GM18868 (cell line): ENCODE data around the gene WDR31.
"Not testable (repeated sequence)": the region's sequence is repeated elsewhere in the genome, so short reads cannot be mapped to it uniquely, and the experiment has no call there.

Source experiments
- ATAC-seq: cut with Tn5 transposase; IDR thresholded peaks from one replicate; pipeline ENCODE4 v1.9.1; 2021; ENCODE audit warnings: mild to moderate bottlenecking, moderate library complexity; ENCODE audit not compliant: unreplicated experiment

WDR31 gene

DNA sequence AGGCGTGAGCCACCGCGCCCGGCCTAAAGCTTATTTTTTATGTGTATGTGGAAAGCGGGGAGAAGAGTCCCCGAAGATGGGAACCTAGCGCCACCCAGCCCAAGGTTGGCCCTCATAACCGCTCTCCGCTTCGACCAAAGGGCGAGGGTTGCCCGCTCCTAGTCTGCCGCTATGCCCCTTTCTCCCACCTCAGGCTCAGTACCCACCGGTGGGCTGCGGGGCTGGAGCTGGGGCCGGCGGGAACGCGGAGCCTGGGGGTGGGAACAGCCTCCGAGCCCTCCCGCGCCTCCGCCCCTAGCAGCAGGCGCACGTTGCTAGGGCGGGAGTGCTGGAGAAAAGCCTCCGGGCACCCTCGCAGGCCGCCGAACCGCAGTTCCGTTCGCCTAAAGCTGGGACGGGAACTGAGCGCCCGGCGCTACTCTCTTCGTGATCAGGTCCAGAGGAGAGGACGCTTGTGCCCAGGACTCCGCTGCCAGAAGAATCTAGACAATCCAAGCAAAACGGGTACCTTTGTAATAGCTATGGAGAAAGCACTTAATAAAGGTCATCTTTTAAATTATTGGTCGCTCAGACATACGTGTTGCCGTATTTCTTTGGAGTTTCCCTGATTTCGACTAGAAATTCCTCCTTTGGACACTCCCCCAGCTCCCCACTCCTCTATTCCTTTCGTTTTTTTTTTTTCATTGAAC is at the start of gene WDR31:
Gene WDR31, minus strand, starts transcription at position 265 of the 689 bp plus-strand sequence. CDS start 8,253 bp downstream, outside the sequence.
- ATAC-seq: peak; percentile 99

DNA sequence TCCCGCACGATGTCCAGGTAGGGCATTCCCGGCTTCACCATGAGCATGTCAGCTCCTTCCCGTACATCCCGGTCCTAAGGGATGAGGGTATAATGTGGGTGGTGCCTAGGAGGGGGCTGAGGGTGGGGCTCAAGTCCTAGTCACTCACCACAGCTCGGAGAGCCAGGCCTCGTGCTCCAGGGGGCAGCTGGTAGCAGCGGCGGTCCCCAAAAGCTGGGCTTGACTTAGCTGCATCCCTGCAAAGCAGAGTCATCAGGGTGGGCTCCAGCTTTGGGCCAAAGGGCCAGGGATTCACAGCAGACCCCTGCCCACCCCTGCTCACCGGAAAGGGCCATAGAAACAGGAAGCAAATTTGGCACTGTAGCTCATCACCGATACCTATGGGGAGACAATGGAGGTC is 49.4 kb upstream of the WDR31 start:
- no peak for ATAC-seq

DNA sequence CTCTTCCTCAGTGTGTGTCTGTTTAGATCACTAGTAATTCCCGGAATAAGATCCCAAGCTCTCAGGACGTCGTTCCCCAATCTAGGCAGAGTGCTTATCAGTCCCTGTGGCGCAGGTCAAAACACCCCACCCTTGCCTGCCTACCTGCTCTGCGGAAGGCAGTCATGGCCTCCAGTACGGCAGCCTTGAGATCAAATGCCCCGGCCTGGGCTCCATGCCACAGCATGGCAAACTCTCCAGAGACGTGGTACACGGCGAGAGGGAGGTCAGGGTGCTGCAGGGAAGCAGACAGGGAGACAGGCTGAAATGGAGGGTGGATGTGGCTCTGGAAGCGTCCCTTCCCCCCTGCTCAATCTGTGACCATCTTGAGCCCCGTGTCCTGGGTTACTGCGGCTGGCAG is 48.8 kb upstream of the WDR31 start:
- ATAC-seq: no peak

DNA sequence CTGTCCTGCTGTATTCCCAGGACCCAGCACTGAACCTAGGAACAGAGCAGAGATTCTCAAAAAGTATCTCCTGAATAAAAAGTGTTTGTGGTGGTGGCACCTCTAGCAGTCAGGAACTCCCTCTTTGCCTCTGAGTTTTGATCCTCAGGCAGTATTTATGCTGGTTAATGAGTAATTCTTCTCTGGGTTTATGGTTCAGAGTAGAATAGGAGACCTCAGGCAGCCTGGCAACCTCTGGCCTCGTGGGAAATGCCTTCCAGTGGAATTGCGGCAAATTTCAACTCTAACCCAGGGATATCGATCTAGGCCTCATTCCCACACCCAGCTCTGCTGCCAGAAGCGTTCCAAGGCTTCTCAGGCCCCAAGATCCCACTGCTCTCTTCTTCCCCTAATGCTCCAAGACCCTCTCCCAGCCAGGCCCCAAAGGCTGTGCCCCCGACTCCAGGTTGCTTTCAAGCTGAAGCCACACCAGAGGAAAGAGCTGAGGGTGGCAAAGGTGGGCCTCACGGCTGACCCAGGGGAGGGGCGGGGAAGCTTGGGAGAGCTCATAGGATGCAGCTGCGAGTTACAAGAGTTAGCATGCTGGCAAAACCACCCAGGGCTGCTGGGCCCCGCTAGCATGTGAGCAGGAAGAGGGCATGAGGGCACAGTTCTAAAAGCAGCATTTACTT is 47.6 kb upstream of the WDR31 start:
- no peak for ATAC-seq

DNA sequence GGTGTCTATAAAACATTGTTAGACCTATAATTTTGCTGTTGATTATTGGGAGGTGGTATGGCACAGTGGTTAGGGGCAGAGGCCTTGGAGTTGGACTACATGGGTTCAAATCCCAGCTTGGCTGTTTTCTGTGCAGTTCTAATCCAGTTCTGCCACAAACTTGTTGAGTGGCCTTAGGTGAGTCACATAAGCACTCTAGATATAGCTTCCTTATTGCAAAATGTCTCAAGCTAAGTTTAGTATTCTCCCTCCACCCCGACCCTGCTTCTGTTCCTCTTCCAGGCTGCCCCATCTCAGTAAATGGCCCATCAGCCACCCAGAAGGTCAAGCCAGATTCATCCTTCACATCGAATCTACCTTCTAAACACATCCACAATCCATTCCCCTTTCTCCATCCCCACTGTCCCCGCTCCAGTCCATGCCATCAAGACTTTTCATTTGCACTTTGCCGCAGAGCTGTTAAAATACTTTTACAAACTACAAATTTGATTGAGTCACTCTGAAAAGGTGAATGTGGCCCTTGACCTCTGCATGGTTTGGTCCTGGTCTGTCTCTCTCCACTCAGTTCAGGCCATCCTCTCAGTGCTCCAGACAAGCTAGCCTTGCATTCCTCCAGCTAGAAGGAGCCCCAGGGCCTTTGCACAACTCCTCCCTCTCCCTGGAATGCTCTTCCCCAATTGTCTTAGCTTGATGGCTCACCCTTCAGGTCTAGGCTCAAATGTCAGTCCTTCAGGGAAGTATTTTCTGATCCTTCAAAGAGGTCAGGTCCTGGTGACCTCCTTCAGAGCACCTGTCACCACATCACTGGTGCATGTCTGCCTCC is 46.7 kb upstream of the WDR31 start:
- ATAC-seq: no peak

DNA sequence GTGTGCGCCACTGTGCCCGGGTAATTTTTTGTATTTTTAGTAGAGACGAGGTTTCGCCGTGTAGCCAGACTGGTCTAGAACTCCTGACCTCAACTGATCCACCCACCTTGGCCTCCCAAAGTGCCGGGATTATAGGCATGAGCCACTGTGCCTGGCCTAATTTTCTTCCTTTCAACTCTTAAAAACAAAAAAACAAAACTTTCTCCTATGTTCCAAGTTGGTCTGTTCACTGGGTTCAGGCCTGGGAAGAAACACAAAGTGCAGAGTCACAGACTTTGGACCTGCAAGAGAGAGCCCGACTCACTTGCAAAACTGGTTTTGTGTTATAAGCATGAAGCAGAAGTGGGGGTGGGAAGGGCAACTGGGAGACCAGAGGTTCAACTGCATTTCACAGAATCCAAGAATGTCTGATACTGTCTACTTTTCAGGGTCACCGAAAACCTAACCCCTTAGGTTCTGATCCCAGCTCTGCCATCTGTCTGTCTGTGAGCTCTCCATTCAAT is 41.9 kb upstream of the WDR31 start:
- no peak for ATAC-seq

DNA sequence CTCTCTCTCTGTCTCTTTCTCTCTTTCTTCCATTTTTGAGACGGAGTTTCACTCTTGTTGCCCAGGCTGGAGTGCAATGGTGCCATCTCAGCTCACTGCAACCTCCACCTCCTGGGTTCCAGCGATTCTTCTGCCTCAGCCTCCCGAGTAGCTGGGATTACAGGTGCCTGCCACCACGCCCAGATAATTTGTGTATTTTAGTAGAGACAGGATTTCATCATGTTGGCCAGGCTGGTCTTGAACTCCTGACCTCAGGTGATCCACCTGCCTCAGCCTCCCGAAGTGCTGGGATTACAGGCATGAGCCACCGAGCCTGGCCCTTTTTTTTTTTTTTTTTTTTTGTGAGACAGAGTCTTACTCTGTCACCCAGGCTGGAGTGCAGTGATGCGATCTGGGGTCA is 41.4 kb upstream of the WDR31 start:
- not testable (repeated sequence) for ATAC-seq

DNA sequence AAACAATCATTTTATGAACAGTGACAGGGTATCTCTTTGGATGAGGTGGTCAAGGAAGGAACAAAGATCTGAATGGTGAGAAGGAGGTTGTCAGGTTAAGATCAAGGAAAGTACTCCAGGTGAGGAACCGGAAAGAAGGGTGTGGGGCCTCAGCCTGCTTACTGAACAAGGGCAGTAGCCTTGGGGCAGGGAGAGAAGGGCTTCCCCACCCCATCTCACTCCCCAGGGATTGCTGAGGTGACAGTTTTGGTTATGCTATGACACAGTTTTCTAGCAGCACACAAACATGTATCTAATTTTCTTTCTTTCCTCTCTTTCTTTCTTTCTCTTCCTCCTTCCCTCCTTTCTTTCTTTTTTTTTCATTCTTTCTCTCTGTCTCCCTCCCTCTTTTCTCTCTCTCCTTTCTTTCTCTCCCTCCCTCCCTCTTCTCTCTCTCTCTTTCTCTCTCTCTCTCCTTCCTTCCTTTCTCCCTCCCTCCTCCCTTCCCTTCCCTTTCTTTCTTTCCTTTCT is 40.8 kb upstream of the WDR31 start:
- peak; percentile 80 for ATAC-seq

DNA sequence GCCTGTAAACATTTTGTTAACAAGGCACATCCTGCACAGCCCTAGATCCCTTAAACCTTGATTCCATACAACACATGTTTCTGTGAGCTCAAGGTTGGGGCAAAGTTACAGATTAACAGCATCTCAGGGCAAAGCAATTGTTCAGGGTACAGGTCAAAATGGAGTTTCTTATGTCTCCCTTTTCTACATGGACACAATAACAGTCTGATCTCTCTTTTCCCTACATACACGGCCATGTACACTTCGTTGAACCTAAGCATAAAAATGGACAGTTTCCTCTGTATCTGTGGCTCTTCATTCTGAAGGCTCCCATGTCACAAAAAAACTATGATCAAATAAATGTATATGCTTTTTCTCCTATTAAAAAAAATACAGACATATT is 39.7 kb upstream of the WDR31 start:
- not testable (repeated sequence) for ATAC-seq

DNA sequence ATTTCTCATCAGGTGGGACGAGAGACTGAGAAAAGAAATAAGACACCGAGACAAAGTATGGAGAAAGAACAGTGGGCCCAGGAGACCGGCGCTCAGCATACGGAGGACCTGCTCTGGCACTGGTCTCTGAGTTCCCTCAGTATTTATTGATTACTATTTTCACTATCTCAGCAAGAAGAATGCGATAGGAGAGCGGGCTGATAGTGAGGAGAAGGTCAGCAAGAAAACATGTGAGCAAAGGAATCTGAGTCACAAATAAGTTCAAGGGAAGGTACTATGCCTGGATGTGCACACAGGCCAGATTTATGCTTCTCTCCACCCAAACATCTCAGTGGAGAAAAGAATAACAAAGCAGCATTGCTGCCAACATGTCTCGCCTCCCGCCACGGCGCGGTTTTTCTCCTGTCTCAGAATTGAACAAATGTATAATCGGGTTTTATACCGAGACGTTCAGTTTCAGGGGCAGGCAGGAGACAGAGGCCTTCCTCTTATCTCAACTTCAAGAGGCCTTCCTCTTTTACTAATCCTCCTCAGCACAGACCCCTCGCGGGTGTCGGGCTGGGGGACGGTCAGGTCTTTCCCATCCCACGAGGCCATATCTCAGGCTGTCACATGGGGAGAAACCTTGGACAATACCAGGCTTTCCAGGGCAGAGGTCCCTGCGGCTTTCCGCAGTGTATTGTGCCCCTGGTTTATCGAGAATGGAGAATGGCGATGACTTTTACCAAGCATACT is 39.2 kb upstream of the WDR31 start:
- not testable (repeated sequence) for ATAC-seq

DNA sequence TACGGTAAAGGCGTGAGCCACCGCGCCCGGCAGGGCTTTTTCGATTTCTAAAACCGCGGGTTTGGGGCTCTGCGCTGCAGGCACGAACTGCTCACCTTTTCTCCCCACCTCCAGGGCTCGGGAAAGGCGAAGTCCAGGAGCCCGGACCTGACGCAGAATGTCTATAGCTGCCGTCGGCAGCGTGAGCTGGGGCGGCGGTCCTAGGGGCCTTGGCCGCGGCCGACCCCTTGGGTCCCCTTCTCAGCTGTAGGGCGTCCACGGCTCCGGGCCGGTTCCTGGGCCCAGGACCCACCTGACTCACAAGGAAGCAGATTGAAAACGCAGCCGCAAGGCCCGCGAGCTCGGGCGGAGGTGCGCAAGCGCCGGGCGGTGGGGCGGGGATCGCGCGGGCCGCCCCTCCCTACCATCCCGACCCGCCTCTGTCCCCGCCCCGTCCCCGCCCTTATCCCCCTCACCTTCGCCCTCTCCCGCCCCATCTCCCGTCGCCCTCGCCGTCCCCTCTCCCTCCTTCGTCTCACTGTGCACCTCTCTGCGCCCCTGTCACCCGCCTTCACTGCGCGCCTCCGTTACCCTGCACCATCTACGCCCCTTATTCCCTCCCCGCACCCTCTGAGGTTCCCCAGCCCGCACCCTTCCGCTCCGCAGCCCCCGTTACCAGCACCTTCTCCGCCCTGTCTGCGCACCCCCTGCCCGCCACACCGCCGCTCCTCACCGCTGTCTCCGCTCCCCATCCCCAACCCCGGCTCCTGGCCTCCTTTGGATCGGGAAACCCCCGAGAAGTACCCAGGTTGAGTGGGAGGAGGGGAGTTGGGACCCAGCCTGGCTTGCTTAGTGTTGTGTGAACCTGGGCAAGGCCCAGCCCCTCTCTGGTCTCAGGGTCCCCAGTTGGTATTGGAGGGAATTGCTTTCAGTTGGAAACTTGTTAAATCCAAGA is 36.8 kb upstream of the WDR31 start, which contains the start of gene HDHD3:
Gene HDHD3, minus strand, starts transcription at position 353 of the 934 bp plus-strand sequence. CDS start 2,632 bp downstream, outside the sequence.
- peak; percentile 68 for ATAC-seq

DNA sequence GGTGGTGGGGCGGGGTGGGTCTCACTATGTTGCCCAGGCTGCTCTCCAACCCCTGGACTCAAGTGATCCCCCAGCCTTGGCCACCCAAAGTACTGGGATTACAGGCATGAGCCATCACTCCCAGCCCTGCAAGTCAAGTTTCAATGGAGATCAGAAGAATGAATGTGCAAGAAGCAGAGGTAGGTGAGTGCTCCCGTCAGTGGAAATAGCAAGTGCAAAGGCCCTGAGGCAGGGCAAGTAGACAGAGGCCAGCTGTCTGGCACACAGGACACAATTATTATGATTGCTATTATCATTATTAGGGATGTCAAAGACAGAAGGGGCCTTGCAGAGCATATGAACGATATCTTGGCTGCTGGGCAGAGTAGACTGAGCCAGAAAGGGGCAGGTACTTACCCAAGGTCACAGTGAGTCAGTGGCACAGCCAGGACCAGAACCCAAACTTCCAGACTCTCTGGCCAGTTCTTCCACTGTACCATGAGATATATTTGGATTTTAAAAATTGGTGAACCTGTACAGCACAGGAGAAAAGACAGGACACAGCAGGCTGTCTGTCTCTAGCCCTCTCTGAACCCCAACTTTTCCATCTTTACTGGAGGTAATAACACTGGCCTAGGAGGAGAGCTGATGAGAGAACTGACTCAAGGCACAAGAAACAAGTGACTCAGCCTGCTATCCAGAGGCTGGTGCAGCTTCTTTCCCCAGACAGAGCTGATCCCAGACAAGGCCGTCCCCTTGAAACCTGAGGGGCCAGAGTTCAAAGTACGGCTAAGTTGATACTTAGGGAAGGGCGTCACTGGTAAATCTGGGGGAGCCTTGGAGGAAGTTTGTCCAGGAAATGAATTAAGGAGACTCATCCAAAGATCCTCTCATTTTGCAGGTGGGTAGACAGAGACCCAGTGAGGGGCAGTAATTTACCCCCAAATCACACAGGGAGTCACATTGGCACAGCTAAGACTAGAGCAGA is 35.3 kb upstream of the WDR31 start:
- ATAC-seq: no peak

DNA sequence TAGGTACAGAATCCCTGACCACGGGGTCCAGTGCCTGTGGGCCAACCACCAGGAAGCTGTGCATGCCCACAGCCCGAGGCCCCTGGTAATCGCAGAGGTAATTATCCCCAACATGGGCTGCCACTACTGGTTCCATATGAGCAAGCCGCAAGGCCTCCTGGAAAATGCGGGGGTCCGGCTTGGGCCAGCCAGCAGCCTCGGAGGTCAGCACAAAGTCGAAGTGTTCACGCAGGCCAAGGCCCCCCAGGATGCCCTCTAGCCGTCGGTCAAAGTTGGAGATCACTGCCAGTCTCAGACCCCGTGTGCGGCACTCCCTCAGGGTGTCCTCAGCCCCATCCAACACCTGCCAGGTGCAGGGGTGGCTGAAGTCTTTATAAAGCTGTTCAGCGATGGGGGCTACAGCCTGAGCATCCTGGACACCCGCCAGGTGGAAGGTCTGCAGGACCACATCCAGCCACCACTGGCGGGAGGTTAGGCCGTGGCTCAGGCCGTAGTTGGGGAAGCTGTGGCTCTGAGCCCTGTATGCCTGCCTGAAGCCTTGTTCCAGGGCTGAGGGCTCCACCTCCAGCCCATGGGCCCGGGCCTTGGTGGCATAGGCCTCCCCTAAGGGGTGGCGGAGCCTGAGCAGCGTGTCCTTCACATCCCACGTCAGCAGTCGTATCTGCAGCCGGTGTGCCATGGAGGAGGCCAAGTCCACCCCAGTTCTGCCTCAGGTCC is 33.8 kb upstream of the WDR31 start:
- no peak for ATAC-seq

DNA sequence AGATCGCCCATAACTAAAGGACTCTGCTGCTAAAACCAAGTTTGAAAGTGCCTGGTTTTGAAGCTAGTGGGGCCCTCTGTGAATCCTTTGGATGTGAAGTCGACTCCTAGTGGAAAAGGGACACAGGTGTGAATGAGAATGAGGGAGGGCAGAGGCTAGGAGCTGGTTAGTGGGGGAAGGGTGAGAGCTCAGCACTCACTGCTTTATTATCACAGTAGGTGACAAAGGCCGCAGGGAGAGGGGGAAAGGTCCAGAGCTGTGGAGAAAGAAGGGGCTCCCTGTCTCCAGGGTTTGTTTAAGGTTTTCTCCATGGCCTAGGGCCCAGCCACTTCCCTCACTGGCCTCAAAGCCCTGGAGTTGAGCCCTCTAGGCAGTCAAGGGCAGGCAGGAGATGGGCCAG is 33.2 kb upstream of the WDR31 start:
- ATAC-seq: no peak

DNA sequence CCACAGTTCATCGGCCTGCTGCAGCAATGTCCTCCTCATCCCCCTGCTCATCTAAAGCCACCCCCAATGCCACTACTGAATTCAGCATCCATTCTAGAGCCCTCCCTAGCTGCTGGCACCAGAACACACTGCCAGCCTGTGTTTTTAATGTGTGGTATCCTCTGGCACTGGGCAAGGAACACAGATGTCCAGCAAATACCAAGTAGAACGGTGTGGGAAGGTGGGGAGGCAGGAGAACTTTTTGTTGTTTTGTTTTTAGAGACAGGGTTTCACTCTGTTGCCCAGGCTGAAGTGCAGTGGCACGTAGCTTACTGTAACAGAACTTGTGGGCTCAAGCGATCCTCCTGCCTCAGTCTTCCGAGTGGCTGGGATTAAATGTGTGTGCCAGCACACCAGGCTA is 32.0 kb upstream of the WDR31 start:
- ATAC-seq: no peak

DNA sequence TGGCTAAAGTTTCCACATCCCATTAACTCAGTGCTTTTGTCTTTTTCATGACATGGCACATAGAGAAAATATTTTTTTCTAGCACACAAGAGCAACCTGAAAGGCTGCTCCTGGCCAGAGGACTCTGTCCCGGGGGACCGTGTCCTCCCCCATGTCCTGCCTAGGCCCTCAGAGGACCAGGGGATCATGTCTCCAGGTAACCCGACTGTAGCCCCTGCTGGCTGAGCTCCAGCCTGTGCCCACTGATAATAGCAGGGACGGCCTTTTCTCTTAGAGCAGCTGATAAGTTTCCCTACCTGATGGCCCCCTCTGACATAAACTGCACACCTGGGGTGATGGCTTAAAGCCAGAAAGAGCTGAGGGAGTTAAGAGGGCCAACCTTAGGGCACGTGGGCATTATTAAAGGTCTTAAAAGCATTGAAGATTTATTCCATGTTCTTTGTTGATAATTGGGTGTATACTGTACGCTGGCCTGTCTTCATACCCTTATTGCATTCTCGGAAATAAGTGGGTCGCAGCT is 30.8 kb upstream of the WDR31 start:
- ATAC-seq: no peak

DNA sequence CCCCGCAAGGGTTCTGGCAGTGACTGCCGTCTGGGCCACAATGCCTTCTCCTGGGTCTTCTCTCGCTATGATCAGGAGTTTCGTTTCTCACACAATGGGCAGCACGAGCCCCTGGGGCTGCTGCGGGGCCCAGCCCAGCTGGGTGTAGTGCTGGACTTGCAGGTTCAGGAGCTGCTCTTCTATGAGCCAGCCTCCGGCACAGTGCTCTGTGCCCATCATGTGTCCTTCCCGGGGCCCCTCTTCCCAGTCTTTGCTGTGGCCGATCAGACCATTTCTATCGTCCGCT is 29.7 kb upstream of the WDR31 start:
- ATAC-seq: no peak
